Smooth muscle cell (in vitro differentiated cells): Measurements from ENCODE around the gene ZNF619. TPM values are rescaled to one million over a fixed set of nuclear protein-coding genes. Genes with fewer than 3 reads are reported as not detected.

Source experiments
- DNase-seq: peaks from one replicate; lab custom pipeline; 2025; ENCODE audit not compliant: unreplicated experiment; lab: John Stamatoyannopoulos, UW
- H2AFZ ChIP-seq: fragments of 200-600 bp; sonication (generic); 2 replicates; pipeline ENCODE4 v1.6.0; 2016; ENCODE audit warnings: antibody characterized with exemption, low read depth, mild to moderate bottlenecking
- H3F3A ChIP-seq: fragments of 200-600 bp; sonication (generic); 2 replicates; pipeline ENCODE4 v1.6.0; 2017; ENCODE audit warnings: antibody characterized with exemption, low read depth
- H3K27ac ChIP-seq: fragments of 200-600 bp; sonication (generic); 2 replicates; pipeline ENCODE4 v1.5.1; 2016; ENCODE audit warnings: low read depth, mild to moderate bottlenecking
- H3K27me3 ChIP-seq: fragments of 200-600 bp; sonication (generic); 2 replicates; pipeline ENCODE4 v1.6.1; 2016; ENCODE audit warnings: low read depth, mild to moderate bottlenecking
- H3K36me3 ChIP-seq: fragments of 200-600 bp; sonication (generic); 2 replicates; pipeline ENCODE4 v1.5.1; 2016; ENCODE audit warnings: low read depth
- H3K4me1 ChIP-seq: fragments of 200-600 bp; sonication (generic); 2 replicates; pipeline ENCODE4 v1.5.1; 2016; ENCODE audit warnings: low read depth
- H3K4me2 ChIP-seq: fragments of 200-600 bp; sonication (generic); 2 replicates; pipeline ENCODE4 v1.6.0; 2016; ENCODE audit warnings: mild to moderate bottlenecking
- H3K4me3 ChIP-seq: fragments of 200-600 bp; sonication (generic); 2 replicates; pipeline ENCODE4 v1.5.1; 2016; ENCODE audit warnings: mild to moderate bottlenecking
- H3K79me2 ChIP-seq: fragments of 200-600 bp; sonication (generic); 2 replicates; pipeline ENCODE4 v1.6.0; 2016; ENCODE audit warnings: low read depth, mild to moderate bottlenecking
- H3K9ac ChIP-seq: fragments of 200-600 bp; sonication (generic); 2 replicates; pipeline ENCODE4 v1.6.0; 2016; ENCODE audit warnings: low read depth
- H3K9me3 ChIP-seq: fragments of 200-600 bp; sonication (generic); replicated peaks from 2 replicates; pipeline ENCODE4 v1.5.1; 2016; ENCODE audit warnings: low read depth
- H4K20me1 ChIP-seq: fragments of 200-600 bp; sonication (generic); 2 replicates; pipeline ENCODE4 v1.6.0; 2016; ENCODE audit warnings: low read depth
- WGBS: methylation state at CpG from one replicate; pipeline ENCODE4 v1.1.7; 2016; ENCODE audit warnings: low lambda C conversion rate; 5-methylcytosine and 5-hydroxymethylcytosine counted together
- polyA plus RNA-seq: library from polyadenylated mRNA; unstranded; fragments of >200 nt; fragmentation: Nextera tagmentation; extraction: Ambion mirVana; gene quantifications from 2 replicates; pipeline ENCODE4 v1.2.1, GENCODE V29; 2016
- total RNA-seq: library from RNA; depleted of rRNA; stranded (reverse); fragments of >200 nt; gene quantifications from 2 replicates; pipeline ENCODE4 v1.2.3, GENCODE V29; 2014
- TF ChIP-seq, protein P1 (sequence below): fragments of 200-600 bp; sonication (generic); IDR thresholded peaks from 2 replicates; pipeline ENCODE4 v1.5.1; 2017; ENCODE audit warnings: borderline replicate concordance, mild to moderate bottlenecking, antibody characterized with exemption; ENCODE audit not compliant: insufficient read depth, poor library complexity, severe bottlenecking

The ZNF619 gene
- total and polyA plus RNA-seq, 2 experiments from 2014 or later, result 0.70 to 2.5 TPM

- TF ChIP-seq, protein P1, sequence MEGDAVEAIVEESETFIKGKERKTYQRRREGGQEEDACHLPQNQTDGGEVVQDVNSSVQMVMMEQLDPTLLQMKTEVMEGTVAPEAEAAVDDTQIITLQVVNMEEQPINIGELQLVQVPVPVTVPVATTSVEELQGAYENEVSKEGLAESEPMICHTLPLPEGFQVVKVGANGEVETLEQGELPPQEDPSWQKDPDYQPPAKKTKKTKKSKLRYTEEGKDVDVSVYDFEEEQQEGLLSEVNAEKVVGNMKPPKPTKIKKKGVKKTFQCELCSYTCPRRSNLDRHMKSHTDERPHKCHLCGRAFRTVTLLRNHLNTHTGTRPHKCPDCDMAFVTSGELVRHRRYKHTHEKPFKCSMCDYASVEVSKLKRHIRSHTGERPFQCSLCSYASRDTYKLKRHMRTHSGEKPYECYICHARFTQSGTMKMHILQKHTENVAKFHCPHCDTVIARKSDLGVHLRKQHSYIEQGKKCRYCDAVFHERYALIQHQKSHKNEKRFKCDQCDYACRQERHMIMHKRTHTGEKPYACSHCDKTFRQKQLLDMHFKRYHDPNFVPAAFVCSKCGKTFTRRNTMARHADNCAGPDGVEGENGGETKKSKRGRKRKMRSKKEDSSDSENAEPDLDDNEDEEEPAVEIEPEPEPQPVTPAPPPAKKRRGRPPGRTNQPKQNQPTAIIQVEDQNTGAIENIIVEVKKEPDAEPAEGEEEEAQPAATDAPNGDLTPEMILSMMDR, result no peak
- H3K4me1 ChIP-seq, result peaks cover 3% of the 10 kb centered on the region
- no peaks in the 10 kb centered on the region for H3K27me3 ChIP-seq
- no peak overlapping the region for H3K4me2 ChIP-seq
- H3K4me3 ChIP-seq, result no peak overlapping the region
- H2AFZ ChIP-seq, result no peak overlapping the region
- peaks cover 9% of the 10 kb centered on the region for H3K79me2 ChIP-seq
- no peaks in the 10 kb centered on the region for H3K9me3 ChIP-seq
- peaks cover 39% of the 10 kb centered on the region for H3F3A ChIP-seq
- H3K9ac ChIP-seq, result no peak overlapping the region
- DNase-seq, result no peak
- no peaks in the 10 kb centered on the region for H3K36me3 ChIP-seq
- WGBS, result 97% methylated on average over 2 of the region's 2 CpGs
- peaks cover 35% of the 10 kb centered on the region for H4K20me1 ChIP-seq
- no peak overlapping the region for H3K27ac ChIP-seq
These were observed 13.3 kb upstream of the ZNF619 start for GRCh38 chr3:40463579-40463978.

GRCh38 chr3:40464339-40465110 is 12.4 kb upstream of the ZNF619 start:
- Histone ChIP-seq H3K27me3 (no peaks in the 10 kb centered on the region), H4K20me1 (peaks cover 26% of the 10 kb centered on the region), H3K4me1 (no peaks in the 10 kb centered on the region), H3K36me3 (no peaks in the 10 kb centered on the region), H3K4me2 (no peak overlapping the region), H3F3A (peaks cover 34% of the 10 kb centered on the region), H2AFZ (no peak overlapping the region), H3K9me3 (no peaks in the 10 kb centered on the region), H3K79me2 (no peaks in the 10 kb centered on the region), H3K9ac (no peak overlapping the region), H3K27ac (no peak overlapping the region), H3K4me3 (no peak overlapping the region)
- DNase-seq, result no peak
- 83% methylated on average over 9 of the region's 9 CpGs for WGBS
- TF ChIP-seq, protein P1, result no peak

GRCh38 chr3:40465111-40465407 is 11.9 kb upstream of the ZNF619 start:
- no peaks in the 10 kb centered on the region for H3K9me3 ChIP-seq
- no peak overlapping the region for H3K4me2 ChIP-seq
- H3K9ac ChIP-seq, result no peak overlapping the region
- peaks cover 21% of the 10 kb centered on the region for H4K20me1 ChIP-seq
- H3K27ac ChIP-seq, result peak overlapping the region; percentile 1
- no peaks in the 10 kb centered on the region for H3K79me2 ChIP-seq
- no peak overlapping the region for H3K4me3 ChIP-seq
- no peaks in the 10 kb centered on the region for H3K36me3 ChIP-seq
- peaks cover 34% of the 10 kb centered on the region for H3F3A ChIP-seq
- H3K4me1 ChIP-seq, result no peaks in the 10 kb centered on the region
- DNase-seq, result no peak
- TF ChIP-seq, protein P1, result no peak
- 87% methylated on average over 4 of the region's 4 CpGs for WGBS
- no peak overlapping the region for H2AFZ ChIP-seq
- no peaks in the 10 kb centered on the region for H3K27me3 ChIP-seq

GRCh38 chr3:40465456-40465855 is 11.5 kb upstream of the ZNF619 start:
- TF ChIP-seq, protein P1, result no peak
- Histone ChIP-seq H3K9me3 (no peaks in the 10 kb centered on the region), H3K36me3 (no peaks in the 10 kb centered on the region), H3K4me3 (no peak overlapping the region), H3K9ac (no peak overlapping the region), H3K79me2 (no peaks in the 10 kb centered on the region), H4K20me1 (peaks cover 17% of the 10 kb centered on the region), H3K4me1 (no peaks in the 10 kb centered on the region), H3K27me3 (no peaks in the 10 kb centered on the region), H3K27ac (peak overlapping the region; percentile 1), H3F3A (peaks cover 31% of the 10 kb centered on the region), H3K4me2 (no peak overlapping the region), H2AFZ (no peak overlapping the region)
- WGBS, result 85% methylated on average over 2 of the region's 2 CpGs
- no peak for DNase-seq
